Left cardiac atrium (tissue), 4 donors: ENCODE results near the gene FAM210A. TPM values are rescaled to one million over a fixed set of nuclear protein-coding genes. Genes with fewer than 3 reads are reported as not detected.

Experiments used
- ATAC-seq, 2 donors: fragments of 200-7000 bp; cut with Tn5 transposase; one replicate each; pipeline ENCODE4 v1.9.1; 2020; ENCODE audit warnings: mild to moderate bottlenecking in 2 of 2, moderate library complexity in 2 of 2
- DNase-seq: peaks from one replicate; pipeline ENCODE4 v3.0.0-alpha.2; 2020
- intact Hi-C, 2 donors: fragments of 100-400 bp; cut with DNase I; formaldehyde crosslinking; loops; one replicate each; pipeline versions ENCODE4 v1.14.1 to v1.15.1; 2022 to 2023
- total RNA-seq, 2 donors: library from RNA; stranded (reverse); fragmentation: NEBNext Ultra II Directional; extraction: Animal tissue kit (Norgen Biotek cat#: 25700); gene quantifications; one replicate each; pipeline ENCODE4 v1.2.1, GENCODE V29; 2021
- donor health status: DM: no; HTN: yes; CAD: no.
- donor health status: DM: no; HTN: yes; CAD: no; lungs with severe emphysema.
- donor health status: DM: yes; HTN: yes; CAD: no.
- donor health status: Dilated cardiomyopathy.

FAM210A gene
- total RNA-seq, 2 donors from 2014 or later = 39.7 to 58.4 TPM

DNA sequence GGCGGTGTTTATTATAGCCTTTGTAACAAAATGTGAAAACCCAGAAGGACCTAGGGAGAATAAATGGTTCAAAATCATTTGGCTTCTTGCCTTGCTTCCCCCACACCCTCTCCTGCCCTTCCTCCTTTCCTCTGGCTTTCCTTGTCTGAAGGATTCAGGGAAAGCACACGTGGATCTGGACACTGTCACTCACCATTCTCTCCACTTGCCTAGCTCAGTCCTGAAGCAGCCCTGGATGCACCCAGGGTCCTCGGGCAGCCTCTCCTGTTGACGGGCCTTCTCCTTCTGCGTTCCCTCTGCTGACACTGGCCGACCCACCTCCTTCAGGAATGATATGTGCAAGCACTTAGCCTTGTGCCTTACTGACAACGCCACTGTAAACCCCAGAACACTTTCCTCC is 68.4 kb downstream of the FAM210A start:
- peak in 1 of 2 donors; percentile 19 for ATAC-seq
- DNase-seq = no peak
- intact Hi-C loops = no loop called here

DNA sequence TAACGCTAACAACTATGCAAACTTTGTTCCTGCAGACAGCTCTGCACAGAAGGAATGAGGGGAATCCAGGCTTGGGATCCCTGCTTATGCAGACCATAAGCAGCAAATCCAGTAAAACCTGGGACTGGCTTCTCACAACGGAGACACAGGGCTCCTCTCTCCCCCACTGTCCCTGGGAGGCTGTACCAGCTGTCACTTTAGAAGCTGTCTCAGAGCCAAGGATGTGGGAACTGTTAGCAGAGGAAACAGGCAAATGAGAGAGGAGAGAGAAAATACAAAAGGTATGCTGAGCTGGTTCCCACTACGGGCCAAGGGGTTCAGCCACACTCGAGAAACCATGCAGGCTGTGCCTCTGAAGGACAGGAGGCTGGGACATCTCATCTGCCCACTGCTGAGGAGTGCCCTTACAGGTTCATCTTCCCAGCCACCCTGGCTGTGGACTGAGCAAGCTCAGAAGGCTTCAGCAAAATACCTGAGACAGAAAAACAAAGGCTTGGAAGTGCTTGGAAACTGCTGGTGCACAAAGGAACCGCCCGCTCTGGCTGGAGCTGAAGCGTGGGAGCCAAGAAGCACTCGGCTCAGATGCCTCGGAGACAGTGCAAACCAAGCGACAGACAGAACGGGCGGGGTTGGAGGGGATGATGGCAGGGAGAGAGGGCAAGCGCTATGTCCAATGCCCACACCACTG is 72.5 kb downstream of the FAM210A start:
- no peak for DNase-seq
- intact Hi-C loops = no loop called here
- ATAC-seq = no peak

DNA sequence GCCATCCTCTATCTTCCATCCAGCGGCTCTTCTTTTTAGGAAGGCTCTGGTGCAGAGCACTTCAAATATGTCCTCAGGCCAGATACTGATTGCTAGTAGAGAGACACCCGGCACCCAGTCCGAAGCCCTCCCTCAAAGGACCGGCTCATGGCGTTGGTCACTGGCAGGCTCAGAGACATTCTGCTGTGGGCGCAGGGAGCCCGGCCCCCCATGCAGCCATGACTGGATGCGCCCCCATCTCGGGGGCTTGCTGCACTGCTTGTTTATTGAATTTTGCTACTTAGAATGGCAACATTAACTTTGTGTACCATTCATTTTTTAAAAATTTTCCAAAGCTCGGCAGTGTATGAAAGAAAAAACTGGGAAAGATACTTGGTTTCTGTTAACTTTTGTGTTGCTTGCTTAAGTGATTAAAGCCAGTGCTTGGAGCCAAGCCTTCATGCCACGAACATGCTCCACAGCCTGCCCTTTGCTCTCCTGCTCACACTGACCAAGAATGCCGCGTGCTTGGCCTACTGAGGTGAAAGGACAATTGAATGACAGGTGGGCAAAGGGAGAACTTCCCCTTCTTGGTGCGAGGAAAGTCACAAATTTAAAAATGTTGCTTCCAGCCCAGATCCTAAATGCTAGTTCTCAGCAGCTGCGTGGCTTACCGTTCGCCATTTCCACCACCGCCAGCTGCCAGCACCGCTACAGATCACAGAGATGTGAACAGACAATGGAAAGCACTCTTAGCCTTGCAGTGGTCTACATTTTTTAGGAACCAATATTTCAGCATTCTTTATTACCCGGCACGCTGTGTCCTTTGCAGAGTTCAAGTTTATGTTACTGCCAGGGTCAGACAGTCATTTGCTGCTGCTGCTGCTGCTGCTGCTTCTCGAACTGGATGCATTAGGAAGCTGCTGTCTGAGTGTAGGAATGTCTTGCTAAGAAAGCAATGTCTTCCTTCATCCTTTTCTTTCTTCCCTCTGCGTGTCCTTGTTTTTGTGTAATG is 76.7 kb downstream of the FAM210A start:
- intact Hi-C loops = no loop called here
- no peak for ATAC-seq
- DNase-seq = no peak

DNA sequence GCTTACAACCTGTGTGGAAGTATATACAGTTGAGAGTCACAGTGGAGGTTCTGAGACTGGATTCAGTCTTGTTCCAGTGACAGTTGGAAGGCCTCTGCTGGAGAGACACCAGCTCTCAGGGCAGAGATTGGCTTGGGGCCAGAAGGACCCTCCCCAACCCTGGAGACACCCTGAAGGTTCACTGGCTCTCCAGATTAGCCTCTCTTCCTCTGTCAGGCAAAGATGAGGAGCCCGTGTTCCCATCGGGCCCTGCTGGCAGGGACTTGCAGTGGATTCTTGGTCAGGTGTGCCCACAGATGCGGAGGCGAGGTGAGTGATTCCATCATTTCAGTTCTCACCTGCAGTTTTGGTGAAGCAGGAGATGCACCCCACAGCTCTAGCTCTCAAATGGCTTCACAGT is 78.6 kb downstream of the FAM210A start:
- ATAC-seq (no peak), DNase-seq (no peak)
- intact Hi-C loops = no loop called here

DNA sequence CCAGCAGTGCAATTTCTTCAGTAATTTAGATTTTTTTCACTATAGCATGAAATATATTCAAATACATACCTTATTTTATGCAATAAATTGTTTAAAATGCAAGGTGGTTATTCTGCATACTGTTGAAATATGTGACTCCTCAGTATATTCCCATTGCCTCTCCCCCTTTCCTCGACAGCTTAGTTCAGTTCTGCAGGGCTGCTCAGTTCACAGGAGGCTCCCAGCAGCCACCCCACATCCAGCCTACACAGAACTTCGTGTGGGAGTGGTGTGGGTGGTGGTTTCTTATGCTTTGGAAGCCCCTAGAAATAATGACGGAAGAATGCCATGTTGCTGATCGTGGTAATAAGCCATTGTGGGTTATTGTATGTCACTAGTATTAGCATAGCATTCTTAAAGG is 79.7 kb downstream of the FAM210A start:
- intact Hi-C loops = no loop called here
- ATAC-seq (no peak), DNase-seq (no peak)

DNA sequence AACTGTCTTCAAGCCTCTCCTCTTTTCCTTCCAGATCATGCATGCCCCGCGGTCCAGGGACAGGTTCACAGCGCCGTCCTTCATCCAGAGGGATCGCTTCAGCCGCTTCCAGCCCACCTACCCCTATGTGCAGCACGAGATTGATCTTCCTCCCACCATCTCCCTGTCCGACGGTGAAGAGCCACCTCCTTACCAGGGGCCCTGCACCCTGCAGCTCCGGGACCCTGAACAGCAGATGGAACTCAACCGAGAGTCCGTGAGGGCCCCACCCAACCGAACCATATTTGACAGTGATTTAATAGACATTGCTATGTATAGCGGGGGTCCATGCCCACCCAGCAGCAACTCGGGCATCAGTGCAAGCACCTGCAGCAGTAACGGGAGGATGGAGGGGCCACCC is 81.3 kb downstream of the FAM210A start:
- DNase-seq (no peak), ATAC-seq (no peak)
- intact Hi-C loops = no loop called here

DNA sequence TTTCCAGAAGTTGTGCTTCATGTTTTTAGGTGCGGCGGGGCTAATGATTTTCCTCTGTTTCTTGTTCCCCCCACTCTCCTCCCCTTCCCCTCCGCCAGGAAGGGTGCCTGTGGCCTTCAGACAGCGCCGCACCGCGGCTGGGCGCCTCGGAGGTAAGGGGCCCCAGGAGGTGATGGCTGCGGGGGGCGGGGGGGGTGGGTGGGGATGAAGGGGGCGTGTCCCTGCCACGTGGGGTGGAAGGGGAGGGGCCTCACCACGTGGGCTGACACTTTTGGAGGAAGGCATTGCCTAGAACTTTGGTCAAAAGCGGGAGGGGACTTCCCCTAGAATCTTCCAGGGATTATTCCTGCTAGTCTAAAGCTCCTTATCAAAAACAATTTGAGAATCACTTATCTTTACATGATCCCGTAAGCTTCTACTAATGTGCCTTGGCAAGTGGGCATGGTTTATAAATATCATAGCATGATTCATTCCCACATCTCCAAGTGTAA is 83.1 kb downstream of the FAM210A start:
- DNase-seq = no peak
- no peak for ATAC-seq
- intact Hi-C loops = no loop called here

DNA sequence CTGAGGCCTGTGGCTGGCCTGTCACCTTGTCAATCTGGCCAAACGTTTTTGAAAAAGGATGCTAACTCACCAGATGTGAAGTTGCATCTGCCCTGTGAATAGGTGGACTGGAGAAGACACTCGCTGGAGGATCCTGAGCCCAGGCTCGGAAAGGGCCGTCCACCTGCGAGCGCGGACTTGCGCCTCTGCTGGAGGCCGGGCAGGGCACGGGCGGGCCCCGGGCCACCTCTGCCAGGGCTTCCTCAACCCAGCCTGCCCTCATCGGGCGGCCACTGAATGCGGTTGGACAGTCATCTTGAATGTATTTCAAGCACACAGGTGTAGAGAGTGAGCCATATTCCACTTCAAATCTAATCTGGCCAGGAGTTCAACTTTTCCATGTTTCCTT is 83.9 kb downstream of the FAM210A start:
- DNase-seq (no peak), ATAC-seq (no peak)
- intact Hi-C loops = no loop called here

DNA sequence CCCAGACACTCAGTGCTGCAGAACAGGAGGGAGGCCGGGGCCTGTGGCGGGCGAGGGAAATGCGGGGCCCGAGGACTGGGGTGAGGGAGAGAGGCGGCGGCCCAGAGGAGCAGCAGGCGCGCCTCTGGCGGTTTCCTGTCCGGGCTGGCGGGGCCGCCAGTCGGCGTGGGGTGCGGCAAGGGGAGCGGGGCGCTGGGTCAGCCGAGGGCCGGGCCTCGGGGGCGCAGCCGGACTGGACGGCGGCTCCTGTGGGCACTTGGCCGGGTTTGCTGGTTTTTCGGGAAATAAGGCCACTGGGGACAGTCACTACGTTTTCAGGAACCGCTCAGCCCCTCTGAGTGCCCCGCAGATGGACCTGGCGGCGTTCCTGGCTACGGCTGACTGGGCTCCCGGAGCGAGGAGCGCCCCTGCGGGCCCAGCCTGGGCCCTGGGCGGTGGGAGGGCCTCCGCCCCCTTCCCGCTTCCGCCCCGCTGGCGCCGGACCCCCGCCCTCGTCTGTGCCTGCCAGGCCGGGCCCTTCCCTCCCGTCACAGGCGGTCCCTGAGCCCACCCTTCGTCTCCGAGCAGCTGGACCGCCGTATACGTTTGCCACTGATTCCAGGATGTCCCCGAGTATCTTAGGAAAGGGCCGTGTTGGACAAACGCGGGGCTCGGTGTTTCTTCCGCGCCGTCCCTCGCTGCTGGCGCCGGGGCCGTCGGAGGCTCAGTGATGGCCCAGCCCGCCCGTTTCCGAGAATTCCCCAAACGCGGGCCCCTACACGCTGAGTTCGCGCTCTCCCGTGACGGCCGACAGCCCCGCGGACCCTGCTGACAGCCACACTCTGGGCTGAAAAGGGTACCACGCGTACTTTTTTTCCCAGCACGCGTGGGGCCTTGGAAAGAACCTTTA is 84.6 kb downstream of the FAM210A start:
- intact Hi-C loops = no loop called here
- DNase-seq = peak; percentile 76
- peak; percentile 74 to 76 for ATAC-seq

DNA sequence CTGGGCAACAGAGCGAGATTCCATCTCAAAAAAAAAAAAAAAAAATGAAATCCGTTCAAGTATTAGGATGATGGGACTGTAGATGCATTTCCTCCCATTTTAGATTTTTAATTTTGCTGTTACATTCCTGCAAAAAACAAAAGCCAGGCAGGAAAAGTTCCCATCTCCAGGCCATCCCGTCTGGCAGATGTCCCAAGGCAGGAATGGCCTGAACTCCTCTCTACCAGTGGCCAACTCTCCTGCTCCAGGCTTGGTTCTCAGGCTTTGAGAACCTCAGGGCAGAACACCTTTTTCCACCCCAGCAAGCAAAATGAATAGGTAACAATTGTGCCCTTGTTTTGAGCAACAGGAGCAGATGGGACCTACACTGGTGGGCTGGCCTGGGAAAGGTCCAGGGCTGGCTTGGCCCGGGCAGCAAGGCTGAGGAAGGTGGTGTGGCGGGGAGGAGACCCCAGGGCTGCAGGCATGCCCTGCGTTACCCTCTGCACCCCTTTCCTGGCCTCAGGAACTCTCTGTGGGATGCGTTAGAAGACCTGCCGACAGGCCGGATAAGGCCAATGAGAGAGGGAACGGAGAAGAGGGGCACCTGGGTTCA is 86.0 kb downstream of the FAM210A start:
- ATAC-seq (no peak), DNase-seq (no peak)
- intact Hi-C loops = no loop called here

DNA sequence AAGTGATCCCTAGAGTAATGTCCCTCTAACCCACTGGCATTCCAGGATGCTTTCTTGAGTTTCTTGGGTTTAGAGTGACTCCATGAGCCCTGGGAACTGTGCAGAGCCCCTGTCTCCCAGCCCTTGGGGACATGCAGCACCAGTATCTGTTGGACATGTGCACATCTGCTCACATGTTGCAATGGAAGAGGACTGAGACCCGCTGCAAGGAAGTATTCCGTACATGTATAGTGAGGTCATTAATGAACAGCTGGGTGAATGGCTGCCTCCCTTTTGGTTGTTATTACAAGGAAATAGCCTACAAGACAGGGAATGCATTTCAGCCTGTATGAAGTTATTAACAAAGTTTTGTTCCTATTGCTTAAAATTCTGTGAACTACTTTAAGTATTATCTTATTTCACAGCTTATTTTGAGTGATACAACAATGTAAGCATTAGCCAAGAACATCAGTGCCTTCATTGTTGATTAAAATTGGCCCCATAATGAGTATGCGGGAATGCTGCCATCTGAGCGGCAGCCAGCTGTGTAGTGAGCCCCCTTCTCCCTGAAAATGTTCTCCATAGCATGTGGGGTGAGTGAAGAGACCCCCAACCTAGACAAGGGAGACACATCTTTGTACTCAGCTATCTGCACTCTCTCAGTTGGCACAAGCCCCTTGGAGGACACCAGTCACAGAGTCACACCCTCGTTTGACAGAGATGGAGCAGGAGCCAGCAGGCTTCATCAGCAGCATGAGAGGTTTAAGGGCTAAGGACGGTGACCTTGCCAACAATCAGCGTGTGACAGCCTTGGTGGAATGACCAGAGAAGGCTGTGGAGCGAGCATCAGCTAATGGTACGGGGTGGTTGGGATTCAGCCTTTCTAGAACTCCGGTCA is 87.4 kb downstream of the FAM210A start:
- ATAC-seq (peak; percentile 38 to 67), DNase-seq (peak; percentile 58)
- intact Hi-C loops = loop anchor here in 1 of 2 donors (10.0 kb wide), 1 partner anchor 524 kb away; no protein-coding TSS in a partner anchor

DNA sequence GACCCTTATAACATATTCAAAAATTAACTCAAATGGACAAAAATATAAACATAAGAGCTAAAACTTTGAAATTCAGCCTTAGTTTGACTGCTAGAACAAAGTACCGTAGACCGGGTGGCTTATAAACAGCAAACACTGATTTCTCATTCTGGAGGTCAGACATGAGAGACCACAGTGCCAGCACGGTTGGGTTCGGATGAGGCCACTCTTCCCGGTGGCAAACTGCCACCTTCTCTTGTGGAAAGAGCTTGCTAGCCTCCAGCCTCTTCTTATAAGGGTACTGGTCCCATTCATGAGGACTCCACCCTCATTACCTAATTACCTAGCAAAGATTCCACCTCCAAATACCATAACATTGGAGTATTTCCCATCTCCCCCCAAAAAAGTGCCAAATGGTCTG is 91.3 kb downstream of the FAM210A start:
- intact Hi-C loops = loop anchor here in 1 of 2 donors (10.0 kb wide), 1 partner anchor 520 kb away; no protein-coding TSS in a partner anchor
- ATAC-seq (peak; percentile 16 to 48), DNase-seq (peak; percentile 59)

DNA sequence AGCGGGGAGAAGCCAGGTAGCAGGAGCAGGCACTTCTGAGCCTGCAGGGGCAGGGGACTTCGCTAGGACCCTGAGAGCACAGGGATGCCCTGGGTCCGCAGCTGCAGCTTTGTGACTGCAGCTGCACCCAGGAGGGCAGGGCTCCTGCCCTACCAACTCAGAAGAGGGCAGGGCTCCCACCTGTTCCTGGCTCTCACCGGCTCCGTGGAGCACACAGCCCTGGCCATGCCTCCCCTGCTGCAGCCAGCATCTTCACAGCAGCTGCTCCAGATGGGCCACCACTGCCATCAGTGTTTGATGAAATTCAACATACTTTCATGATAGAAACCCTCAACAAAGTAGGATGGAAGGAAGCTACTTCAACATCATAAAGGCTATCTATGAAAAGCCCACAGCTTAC is 92.7 kb downstream of the FAM210A start:
- DNase-seq (no peak), ATAC-seq (no peak)
- intact Hi-C loops = loop anchor here in 1 of 2 donors (5.0 to 10.0 kb wide), 2 partner anchors 416 to 519 kb away; partner anchors contain the start of gene LDLRAD4

DNA sequence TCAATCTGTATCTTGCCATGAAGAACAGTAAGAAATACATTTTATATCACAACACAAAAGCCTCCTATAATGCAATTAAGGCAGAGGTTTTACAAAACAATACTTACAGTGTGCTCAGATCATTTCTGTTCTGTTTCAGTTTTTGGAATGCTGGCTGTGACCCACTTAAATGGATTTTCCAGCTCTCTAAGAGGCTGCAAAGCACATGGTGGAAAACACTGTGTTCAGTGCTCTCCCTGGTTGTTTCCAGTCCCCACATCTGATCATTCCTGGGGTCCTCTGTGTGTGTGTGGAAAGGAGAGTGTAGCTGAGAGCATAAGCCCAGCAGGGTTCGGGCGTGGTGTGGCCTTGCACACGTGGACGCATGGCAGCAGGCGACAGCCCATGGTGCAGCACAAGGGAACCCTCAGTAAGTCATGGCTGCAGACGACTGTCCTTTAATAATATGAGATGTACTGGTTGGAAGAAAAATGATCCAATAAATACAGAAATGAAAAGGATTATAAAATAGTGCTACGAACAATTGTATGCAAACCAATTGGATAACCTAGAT is 95.6 kb downstream of the FAM210A start:
- intact Hi-C loops = loop anchor here in 1 of 2 donors (5.0 to 10.0 kb wide), 2 partner anchors 413 to 516 kb away; partner anchors contain the start of gene LDLRAD4
- no peak for ATAC-seq
- no peak for DNase-seq

DNA sequence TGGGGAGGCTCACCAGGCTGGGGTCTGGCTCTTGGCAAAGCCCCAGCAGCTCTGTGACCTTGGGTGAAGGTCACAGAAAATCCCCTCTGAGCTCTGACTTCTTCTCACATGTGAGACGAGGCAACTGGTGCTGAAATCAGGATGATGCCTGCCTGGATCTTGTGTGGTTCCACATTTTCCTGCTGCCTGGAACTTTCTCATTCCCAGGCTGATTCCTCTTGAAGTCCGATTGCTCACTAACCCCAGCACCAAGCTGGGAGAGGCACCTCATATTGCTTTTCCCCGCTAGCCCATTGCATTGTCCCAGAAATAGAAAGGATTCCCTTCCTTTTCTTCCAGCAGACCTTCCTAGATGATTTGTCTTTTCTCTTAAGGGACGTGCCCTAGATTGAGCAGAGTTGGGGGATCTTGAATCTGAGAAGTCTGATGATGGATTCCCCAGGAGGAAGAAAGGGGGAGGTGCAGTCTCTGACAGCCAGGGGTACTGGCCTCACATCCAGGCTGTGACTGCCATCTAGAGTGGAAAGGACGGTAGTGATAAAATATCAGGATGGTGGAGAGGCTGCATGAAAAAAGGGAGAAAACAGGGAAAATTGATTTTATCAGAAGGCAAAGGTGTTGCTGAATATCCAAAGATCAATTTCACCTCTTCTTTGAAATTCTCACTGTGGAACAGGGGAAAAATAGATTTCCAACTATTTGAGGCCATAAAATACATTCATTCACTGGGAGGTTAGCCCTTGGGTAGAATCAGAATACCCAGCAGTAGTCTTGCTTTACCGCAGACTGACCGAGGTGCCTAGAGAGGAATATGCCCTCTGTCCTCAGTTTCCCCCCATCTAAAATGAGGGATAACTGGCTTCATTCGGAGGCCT is 96.3 kb downstream of the FAM210A start:
- intact Hi-C loops = loop anchor here (5.0 to 10.0 kb wide), 3 partner anchors 73 to 515 kb away; partner anchors contain the start of gene LDLRAD4 (in 1 of the 2)
- ATAC-seq = peak; percentile 89 to 92
- peak; percentile 65 for DNase-seq

DNA sequence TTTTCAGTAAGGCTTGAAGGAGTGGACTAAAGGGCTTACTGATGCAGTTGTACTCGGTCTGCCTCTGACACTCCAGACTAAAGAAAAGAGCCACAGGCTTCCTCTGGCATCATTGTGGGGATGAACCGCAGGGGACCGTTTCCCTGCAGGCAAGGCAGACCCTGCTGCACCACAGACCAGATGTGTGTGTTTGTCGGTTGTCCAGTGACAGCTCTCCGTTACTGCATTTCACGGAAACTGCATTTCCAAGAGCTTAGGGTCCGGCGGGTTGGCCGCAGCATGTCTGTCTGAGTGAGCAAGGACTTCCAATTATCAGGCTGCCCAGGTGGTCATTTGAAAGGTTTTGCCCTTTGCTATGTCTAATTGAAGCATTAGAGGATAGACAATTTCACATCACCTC is 98.1 kb downstream of the FAM210A start:
- DNase-seq (no peak), ATAC-seq (no peak)
- intact Hi-C loops = loop anchor here (5.0 kb wide), 1 partner anchor 71 kb away; no protein-coding TSS in a partner anchor
